GM18870 (cell line): ENCODE results near the gene GLT8D2.
"Not testable (repeated sequence)": the region's sequence is repeated elsewhere in the genome, so short reads cannot be mapped to it uniquely, and the experiment has no call there.

Experiments used
- ATAC-seq: cut with Tn5 transposase; IDR thresholded peaks from one replicate; pipeline ENCODE4 v1.9.1; 2021; ENCODE audit warnings: moderate library complexity; ENCODE audit not compliant: unreplicated experiment

Gene GLT8D2

DNA sequence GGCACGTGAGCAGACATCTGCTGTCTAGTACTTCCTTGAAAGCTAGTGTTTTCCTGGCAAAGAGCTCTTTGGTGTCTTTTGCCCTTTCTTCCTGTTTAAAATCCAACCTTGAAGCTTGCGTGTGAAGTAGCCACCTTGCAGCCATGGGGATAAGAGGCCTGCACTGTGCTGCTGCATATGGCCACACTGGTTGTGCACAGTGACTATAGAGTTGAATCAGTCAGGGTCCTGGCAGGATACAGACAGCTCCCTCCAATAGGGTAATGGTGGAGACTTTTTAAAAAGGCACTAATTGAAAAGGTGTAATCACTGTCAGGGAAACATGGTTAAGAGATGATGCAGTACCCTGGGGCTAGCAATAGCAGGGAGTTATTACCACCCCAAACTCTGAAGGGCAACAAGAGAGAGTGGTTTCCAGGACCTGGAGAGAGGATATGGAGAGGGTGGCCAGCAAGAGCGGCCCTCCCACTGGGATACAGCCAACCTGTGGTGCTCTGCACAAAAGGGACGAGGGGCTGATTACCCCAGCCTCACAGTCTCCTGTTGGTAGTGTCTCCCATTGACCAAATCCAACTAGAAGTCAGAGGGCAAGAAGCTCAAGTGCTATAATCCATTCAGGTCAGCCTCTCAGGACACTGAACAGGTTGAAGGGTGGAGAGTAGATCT is 4.8 kb upstream of the GLT8D2 start:
- no peak for ATAC-seq

DNA sequence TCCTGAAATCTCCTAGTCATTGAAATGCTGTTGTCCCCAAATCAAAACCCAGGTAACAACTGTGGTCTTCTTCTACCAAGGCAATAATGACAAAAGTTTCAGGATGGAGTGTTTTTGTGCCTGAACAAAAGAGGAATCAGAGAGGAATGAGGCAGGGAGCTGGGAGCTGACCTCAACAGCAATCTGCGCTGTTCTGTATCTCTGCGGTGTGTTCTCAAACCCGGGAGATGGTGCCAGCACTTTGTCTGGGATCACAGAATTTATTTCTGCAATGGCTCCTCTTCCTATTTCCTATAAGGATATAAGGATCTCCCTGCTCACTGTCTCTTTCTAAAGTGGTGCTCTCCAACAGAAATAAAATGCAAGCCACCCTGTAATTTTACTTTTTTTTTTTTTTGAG is 449 bp upstream of the GLT8D2 start:
- ATAC-seq = no peak

DNA sequence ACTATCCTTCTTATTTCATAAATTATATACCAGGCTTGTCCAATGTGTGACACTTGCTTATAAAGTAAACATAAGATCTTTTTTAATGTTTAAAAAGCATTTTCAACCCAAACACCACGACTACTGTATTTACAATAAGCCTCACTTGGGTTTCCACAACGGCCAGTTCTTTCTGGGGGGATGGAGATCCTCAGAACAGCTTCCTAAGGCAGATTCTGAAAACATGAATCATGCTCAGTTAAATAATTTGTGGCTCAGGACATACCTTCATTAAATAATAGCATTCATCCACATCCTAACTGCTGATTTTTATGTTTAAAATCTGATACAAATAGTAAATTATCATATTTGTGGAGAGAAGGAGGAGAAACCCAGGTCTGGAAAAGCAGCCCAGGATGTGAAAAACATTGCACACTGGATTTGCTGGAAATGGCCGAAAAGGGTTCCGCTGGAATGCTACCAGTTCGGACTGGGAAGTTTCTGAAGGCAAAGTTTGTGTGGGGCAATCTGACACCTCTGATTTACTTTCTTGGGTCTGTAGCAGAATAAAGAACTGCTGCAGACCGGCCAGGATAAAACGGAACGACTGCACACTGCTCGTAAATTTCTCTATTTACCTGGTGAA is 597 bp downstream of the GLT8D2 start:
- no peak for ATAC-seq

DNA sequence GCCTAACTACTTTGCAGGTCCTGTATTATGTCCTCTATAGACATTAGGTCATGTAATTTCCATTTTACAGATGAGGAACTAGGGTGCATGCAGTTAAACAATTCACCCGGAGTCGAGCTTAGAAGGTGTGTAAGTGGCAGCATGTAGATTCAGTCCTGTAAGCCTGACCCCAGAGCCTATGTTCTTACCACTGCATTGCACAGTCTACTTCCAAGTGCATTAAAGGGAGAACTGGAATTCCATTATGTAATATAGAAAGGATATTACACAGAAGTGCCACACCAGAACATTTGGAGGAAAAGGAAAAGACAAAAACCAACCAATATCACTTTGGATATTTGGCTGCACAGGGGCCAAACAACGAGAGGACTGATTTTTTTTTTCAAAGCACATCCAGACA is 1.2 kb downstream of the GLT8D2 start:
- no peak for ATAC-seq

DNA sequence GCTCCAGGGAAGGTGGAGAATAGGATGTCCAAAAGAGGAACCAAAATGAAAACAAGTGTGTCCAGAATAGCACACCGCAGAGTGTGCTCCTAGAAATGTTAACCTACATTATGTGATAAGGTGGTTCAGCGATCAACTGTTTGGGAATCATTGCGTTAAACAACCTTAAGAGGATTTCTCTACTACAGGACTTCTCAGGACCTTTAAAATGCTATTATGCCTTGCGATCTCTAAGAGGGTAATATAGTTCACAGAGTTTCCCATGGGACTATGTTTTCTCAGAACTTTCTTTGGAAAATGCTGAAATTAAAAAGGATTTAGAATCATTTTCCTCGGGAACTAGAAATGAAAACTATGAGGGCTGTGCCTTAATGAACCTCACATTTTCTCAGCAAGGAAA is 1.8 kb downstream of the GLT8D2 start:
- ATAC-seq = no peak

DNA sequence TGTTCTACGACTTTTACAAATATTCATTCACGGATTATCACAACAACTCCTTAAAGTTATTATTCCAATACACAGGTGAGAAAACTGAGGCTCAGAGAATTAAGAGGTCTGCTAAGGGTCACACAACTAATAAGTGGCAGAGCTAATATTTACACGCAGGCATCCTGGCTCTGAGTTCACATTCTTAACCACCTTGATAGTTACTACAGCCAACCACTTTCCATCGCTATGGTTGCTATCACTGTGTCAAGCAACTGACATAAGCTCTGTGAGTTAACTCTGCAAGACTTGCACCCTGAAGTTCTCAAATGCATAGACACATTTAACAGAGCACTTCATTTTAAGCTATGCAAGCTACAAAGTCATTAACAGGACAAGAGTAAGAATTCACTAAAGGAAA is 3.7 kb downstream of the GLT8D2 start:
- no peak for ATAC-seq

DNA sequence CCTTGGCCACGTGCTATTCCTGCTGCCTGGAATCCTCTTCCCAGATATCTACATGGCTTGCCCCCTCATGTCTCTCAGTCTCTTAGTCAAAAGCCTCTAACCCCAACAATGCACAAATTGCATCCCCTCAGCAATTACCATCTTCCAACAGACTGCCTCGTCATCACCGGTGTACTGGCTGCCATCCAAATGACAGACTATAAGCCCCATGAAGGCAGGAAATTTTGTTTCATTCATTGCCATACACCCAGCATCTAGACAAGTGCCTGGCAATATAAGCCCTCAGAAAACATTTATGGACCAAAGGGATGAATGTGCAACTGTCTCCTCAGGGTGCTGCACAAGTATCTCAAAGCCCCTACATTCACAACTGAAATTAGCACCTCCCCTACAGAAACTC is 5.8 kb downstream of the GLT8D2 start:
- ATAC-seq = no peak

DNA sequence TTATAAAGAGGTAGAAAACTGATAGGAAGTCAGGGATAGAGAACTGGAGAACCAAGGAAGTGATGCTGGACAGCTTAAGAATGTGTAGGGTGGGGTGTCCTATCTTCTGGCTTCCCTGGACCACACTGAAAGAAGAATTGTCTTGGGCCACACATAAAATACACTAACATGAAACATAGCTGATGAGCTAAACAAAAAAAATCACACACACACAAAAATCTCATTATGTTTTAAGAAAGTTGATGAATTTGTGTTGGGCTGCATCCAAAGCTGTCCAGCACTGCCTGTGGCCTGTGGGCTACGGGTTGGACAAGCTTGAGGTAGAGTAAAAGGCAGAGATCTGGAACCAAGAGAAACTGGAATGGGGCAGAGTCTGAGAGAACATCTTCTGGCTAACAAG is 7.4 kb downstream of the GLT8D2 start:
- ATAC-seq = no peak

DNA sequence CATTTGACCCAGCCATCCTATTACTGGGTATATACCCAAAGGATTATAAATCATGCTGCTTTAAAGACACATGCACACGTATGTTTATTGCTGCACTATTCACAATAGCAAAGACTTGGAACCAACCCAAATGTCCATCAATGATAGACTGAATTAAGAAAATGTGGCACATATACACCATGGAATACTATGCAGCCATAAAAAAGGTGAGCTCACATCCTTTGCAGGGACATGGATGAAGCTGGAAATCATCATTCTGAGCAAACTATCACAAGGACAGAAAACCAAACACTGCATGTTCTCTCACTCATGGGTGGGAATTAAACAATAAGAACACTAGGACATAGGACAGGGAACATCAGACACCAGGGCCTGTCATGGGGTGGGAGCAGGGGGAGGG is 10.2 kb downstream of the GLT8D2 start:
- not testable (repeated sequence) for ATAC-seq

DNA sequence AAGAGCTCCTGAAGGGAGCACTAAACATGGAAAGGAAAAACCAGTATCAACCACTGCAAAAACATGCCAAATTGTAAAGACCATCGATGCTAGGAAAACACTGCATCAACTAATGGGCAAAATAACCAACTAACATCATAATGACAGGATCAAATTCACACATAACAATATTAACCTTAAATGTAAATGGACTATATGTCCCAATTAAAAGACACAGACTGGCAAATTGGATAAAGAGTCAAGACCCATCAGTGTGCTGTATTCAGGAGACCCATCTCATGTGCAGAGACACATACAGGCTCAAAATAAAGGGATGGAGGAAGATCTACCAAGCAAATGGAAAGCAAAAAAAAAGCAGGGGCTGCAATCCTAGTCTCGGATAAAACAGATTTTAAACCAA is 13.8 kb downstream of the GLT8D2 start:
- not testable (repeated sequence) for ATAC-seq

DNA sequence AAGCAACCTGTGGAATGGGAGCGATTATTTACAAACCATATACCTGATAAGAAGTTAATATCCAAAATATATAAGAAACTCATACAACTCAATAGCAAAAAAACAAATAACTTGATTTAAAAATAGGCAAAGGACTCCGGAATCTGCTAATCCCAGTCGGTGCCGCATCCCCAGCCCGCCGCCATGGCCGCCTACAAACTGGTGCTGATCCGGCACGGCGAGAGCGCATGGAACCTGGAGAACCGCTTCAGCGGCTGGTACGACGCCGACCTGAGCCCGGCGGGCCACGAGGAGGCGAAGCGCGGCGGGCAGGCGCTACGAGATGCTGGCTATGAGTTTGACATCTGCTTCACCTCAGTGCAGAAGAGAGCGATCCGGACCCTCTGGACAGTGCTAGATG is 19.4 kb downstream of the GLT8D2 start:
- ATAC-seq = not testable (repeated sequence)

DNA sequence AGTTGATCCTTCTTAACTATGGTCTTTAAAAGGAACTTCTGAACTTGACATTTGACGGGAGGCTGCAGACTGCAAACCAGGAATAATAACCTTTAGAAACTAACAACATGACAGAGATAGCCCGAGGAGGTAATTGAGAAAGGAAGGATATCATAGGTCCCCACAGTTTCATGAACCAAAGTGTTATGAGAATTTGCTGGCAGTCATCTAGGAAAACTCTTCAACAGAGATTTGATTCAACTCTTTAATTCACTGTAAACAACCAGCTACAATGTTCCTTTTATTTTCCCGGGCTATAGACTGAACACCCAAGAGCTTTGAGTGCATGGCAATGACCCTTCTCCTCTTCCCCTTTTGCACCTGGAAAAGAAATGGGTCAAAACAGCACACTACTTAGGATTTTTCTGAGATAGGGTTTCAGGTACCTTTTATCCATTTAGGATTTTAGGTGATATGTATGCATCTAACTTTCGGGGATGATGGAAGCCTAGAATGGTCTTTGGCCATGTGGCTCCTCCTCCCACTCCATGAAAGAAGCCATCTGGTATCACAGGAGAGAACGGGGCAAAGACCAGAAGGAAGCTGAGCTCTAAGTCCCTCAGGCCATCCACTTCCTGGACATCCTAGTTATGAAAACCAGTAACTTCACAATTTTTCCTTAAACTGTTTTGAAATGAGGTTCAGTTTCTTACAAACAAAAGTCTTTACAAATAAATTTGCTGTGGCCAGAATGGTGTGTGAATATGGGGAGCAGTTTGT is 23.0 kb downstream of the GLT8D2 start:
- no peak for ATAC-seq

DNA sequence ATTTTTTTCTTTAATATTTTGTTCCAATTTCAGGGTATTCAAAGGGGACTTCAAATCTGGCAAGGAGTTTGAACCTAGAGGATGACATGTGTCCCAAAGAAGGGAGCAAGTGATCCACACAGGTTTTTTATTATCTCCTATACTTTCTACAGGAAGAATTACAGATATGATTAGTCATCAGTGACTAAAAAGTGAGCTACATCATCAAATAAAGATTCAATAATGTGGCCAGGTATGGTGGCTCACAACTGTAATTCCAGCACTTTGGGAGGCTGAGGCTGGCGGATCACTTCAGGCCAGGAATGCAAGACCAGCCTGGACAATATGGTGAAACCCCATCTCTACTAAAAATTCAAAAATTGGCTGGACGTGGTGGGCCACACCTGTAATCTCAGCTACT is 24.2 kb downstream of the GLT8D2 start:
- ATAC-seq = no peak

DNA sequence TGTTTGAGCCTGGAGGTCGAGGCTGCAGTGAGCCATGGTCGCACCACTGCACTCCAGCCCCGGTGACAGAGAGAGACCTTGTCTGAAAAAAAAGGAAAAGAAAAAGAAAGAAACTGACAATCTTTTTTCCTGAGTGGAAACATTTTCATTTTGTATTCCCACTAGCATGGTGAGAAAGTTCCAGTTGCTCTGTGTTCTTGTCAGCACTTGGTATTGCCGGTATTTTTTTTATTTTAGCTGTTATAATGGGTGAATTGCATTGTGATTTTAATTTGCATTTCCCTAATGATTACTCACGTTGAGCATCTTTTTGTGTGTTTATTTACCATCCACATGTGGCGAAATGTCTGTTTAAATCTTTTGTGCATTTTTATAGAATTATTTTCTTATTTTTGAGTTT is 25.6 kb downstream of the GLT8D2 start:
- no peak for ATAC-seq

DNA sequence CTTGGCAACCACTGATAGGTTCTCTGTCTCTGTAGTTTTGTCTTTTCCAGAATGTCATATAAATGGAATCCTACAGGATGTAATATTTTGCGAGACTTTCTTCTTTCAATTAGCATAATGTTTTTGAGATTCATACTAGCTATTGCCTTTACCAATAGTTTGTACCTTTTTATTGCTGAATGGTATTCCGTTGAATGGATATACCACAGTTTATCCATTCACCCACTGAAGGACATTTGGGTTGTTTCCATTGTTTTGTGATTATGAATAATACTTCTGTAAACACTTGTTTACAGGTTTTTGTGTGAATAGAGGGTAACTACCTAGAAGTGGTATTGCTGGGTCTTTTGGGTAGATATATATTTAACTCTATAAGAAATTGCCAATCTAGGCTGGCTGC is 26.3 kb downstream of the GLT8D2 start:
- no peak for ATAC-seq

DNA sequence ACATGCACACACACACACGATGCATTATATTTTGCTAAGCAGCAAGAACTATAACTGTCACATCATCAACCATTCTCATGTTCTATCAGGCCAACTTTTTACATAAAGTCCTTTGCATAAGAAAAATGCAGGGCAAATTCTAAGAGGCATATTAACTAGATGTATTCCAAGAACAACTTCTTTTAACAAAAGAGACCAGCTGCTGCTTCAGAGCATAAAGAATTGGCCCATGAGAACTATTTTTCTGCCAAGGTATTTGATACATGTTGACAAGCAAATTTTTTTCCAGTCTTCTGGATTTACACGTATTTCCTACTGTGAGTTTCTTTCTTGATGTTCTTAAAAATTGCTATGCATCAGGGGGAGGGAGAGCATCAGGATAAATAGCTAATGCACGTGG is 27.2 kb downstream of the GLT8D2 start:
- ATAC-seq = no peak

DNA sequence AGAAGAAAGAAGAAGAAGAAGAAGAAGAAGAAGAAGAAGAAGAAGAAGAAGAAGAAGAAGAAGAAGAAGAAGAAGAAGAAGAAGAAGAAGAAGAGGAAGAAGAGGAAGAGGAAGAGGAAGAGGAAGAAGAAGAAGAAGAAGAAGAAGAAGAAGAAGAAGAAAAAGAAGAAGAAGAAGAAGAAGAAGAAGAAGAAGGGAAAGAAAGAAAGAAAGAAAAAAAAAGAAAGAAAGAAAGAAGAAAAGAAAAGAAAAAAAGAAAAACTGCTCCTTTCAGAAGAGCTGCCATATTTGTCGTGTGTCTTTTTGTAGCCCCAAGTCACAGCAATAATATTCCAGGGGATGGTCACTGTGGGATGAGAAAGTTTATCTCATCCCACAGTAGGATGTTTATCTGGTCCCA is 28.1 kb downstream of the GLT8D2 start:
- ATAC-seq = not testable (repeated sequence)

DNA sequence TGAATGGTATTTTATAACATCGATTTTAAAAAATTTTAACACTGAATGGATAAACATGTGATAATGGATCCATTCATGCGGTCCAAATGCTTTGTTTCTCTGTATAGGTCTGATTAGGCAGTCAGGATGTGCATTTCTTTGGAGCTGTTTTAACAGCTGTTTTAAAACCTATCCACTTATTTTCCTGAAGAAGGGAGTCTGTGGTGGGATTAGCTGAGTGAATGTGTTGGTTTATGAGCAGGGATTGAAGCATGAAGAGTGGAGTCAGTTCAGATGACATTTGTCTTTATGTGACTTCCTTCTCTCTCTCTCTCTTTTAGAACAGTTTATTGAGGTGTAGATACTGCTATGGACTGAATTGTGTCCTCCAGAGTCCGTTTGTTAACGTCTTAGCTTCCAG is 37.7 kb downstream of the GLT8D2 start:
- no peak for ATAC-seq

DNA sequence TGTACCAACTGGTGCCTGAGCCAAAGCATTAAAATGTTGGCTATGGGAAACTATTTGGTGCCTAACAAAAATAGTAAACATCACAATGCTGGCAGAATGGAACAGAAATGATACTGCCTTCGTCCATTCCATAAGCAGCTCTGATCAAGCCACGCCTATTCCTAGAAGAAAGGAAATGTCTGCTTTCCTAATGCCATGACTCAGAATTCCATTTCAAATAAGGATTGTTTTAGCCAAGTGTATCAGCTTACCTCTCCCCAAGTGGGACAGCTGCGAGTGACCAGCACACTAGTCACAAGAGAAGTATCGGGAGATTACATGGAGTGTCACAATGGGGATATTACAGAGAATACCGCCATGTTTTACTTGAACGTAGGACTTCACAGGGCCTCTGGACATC is 38.7 kb downstream of the GLT8D2 start:
- no peak for ATAC-seq

DNA sequence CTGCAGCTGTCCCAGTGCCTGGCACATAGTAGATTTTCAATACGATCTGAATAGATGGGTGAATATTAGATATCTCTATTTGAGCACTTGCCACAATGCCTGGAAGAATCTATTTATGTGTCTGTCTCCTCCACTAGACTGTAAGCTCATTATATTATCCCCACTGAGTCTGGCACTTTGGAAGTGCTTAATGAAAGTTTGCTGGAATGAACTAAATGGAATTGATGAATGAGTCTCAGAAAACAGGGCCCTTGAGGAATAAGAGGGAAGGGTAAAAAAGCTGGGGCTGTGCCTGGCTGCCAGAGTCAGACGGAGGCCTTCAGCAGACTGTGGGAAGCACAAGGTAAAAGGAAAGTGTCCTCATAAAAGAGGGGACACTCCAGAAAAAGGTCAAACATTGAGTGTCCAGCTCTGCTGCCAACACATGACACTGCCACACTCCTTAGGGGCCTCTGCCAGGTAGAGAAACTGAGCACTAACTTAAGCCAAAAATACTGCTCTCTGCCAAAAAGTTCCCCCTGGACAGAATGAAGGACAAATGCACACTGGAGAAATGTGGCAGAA is 39.3 kb downstream of the GLT8D2 start:
- ATAC-seq = no peak

DNA sequence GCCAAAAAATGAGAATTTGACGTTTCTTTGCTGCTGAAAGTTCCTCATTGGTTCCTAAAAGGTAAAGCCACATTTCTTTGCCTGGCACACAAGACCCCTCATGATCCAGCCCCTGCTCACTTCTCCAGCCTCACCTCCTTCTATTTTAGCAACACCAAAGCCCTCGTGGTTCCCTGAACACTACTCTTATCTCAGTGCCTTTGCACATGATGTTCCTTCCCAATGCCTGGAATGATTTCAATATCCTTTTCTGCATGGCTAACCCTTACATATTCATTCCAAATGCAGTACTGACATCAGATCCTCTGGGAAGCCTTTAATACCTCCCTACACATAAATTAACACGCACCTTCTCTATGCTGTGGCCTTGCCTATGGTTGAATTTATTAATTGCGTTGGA is 39.9 kb downstream of the GLT8D2 start:
- ATAC-seq = no peak

DNA sequence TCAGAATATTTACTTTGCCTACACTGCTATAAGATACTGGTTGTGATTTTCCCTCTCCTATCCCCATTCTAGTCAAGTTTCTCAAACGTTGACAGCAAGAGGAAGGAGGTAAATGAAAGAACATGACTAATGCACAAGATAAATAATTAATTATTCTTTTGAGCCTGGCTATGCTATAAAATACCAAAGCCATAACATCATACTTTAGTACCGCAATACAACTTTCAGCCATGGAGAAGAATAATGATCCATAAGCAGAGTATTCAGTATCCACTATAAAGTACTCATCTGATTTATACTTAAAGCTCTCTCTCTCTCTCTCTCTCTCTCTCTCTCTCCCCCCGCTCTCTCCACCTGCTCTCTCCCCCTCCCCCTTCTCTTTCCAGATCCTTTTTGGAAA is 43.1 kb downstream of the GLT8D2 start:
- ATAC-seq = no peak
